PC-3 (cell line): Measurements from ENCODE around the gene PRELID2. TPM values are rescaled to one million over a fixed set of nuclear protein-coding genes. Genes with fewer than 3 reads are reported as not detected.
"Not testable (repeated sequence)": the region's sequence is repeated elsewhere in the genome, so short reads cannot be mapped to it uniquely, and the experiment has no call there.

Experiments
- ATAC-seq: fragments of 200-7000 bp; cut with Tn5 transposase; 2 replicates; pipeline ENCODE4 v1.9.1; 2020; ENCODE audit warnings: mild to moderate bottlenecking, moderate library complexity
- BruUV-seq: library from RNA; stranded (reverse); fragments of 400-500 nt; replicated peaks from 2 replicates; lab custom pipeline; 2021; lab: Mats Ljungman, UMichigan
- CTCF ChIA-PET: fragments of 300-600 bp; sonication (Branson Sonifier 250); formaldehyde crosslinking; loops from one replicate; lab custom pipeline; 2022; ENCODE audit warnings: antibody characterized with exemption; lab: Charles Lee
- POLR2A ChIA-PET: fragments of 300-600 bp; sonication (Branson Sonifier 250); formaldehyde crosslinking; loops from one replicate; lab custom pipeline; 2022; ENCODE audit warnings: antibody characterized with exemption; ENCODE audit not compliant: unreplicated experiment; lab: Charles Lee
- DNase-seq: peaks from one replicate; pipeline ENCODE4 v3.0.0-alpha.2; 2015
- H2AFZ ChIP-seq: fragments of 300-600 bp; sonication (generic); 2 replicates; pipeline ENCODE4 v1.6.0; 2016; ENCODE audit warnings: antibody characterized with exemption, low read length
- H3F3A ChIP-seq: fragments of 300-600 bp; sonication (generic); one replicate; pipeline ENCODE4 v1.6.0; 2017; ENCODE audit warnings: antibody characterized with exemption, low read length, control low read depth, mild to moderate bottlenecking; ENCODE audit not compliant: unreplicated experiment
- H3K27ac ChIP-seq: fragments of 300-600 bp; sonication (generic); 2 replicates; pipeline ENCODE4 v1.5.1; 2016; ENCODE audit warnings: mild to moderate bottlenecking, low read length
- H3K27me3 ChIP-seq: fragments of 300-600 bp; sonication (generic); 2 replicates; pipeline ENCODE4 v1.6.1; 2016; ENCODE audit warnings: low read length, mixed read lengths
- H3K36me3 ChIP-seq: fragments of 300-600 bp; sonication (generic); 2 replicates; pipeline ENCODE4 v1.6.1; 2016; ENCODE audit warnings: low read depth, mixed run types, low read length, mixed read lengths
- H3K4me1 ChIP-seq: fragments of 300-600 bp; sonication (generic); 2 replicates; pipeline ENCODE4 v1.5.1; 2016; ENCODE audit warnings: low read length; ENCODE audit not compliant: insufficient read depth
- H3K4me2 ChIP-seq: fragments of 300-600 bp; sonication (generic); 2 replicates; pipeline ENCODE4 v1.6.0; 2016; ENCODE audit warnings: low read length
- H3K4me3 ChIP-seq: fragments of 300-600 bp; sonication (generic); 2 replicates; pipeline ENCODE4 v1.5.1; 2016; ENCODE audit warnings: mild to moderate bottlenecking, low read length, mixed read lengths
- H3K79me2 ChIP-seq: fragments of 300-600 bp; sonication (generic); 2 replicates; pipeline ENCODE4 v1.6.1; 2017; ENCODE audit warnings: low read length, mixed read lengths
- H3K9ac ChIP-seq: fragments of 300-600 bp; sonication (generic); 2 replicates; pipeline ENCODE4 v1.6.0; 2016; ENCODE audit warnings: mild to moderate bottlenecking, low read length
- H3K9me2 ChIP-seq: fragments of 300-600 bp; sonication (generic); replicated peaks from 2 replicates; pipeline ENCODE4 v1.6.1; 2016; ENCODE audit warnings: mixed run types, low read length, mixed read lengths
- H3K9me3 ChIP-seq: fragments of 300-600 bp; sonication (generic); 2 replicates; pipeline ENCODE4 v1.6.1; 2016; ENCODE audit warnings: low read length, mixed read lengths
- H4K20me1 ChIP-seq: fragments of 300-600 bp; sonication (generic); 2 replicates; pipeline ENCODE4 v1.6.1; 2016; ENCODE audit warnings: low read length, mixed read lengths
- CTCF ChIP-seq: fragments of 300-600 bp; sonication (generic); conservative IDR thresholded peaks from 2 replicates; pipeline ENCODE4 v1.5.1; 2017; ENCODE audit warnings: antibody characterized with exemption, low read depth, mild to moderate bottlenecking, low read length
- EZH2 ChIP-seq: fragments of 300-600 bp; sonication (generic); IDR thresholded peaks from one replicate; pipeline ENCODE4 v1.6.1; 2017; ENCODE audit warnings: antibody characterized with exemption, mild to moderate bottlenecking, low read length; ENCODE audit not compliant: unreplicated experiment
- EZH2phosphoT487 ChIP-seq: fragments of 300-600 bp; sonication (generic); IDR thresholded peaks from 2 replicates; pipeline ENCODE4 v1.6.1; 2018; ENCODE audit warnings: mild to moderate bottlenecking, antibody characterized with exemption, low read length, borderline replicate concordance
- intact Hi-C: fragments of 100-400 bp; cut with micrococcal nuclease; formaldehyde crosslinking; loops from 2 replicates; pipeline ENCODE4 v1.9.0; 2023
- total RNA-seq: library from RNA; depleted of rRNA; stranded (reverse); fragments of >200 nt; gene quantifications from 2 replicates; pipeline ENCODE4 v1.2.3, GENCODE V29; 2014

Gene PRELID2
- total RNA-seq, 1 experiment from 2014 or later: 23.7 TPM

GRCh38 chr5:145801195-145801594 lies 33.9 kb downstream of the PRELID2 start:
- CTCF ChIA-PET: no interaction called here

GRCh38 chr5:145800181-145800580 lies 35.0 kb downstream of the PRELID2 start:
- TF ChIP-seq CTCF (no peak), EZH2phosphoT487 (no peak), EZH2 (no peak)
- no peak overlapping the region for H3K27ac ChIP-seq
- no peak overlapping the region for H3K4me2 ChIP-seq
- H2AFZ ChIP-seq: no peak overlapping the region
- no peaks in the 10 kb centered on the region for H3K9me3 ChIP-seq
- no peak overlapping the region for H3K4me3 ChIP-seq
- BruUV-seq: no TSS peak
- no peaks in the 10 kb centered on the region for H3K9me2 ChIP-seq
- H3K9ac ChIP-seq: no peak overlapping the region
- intact Hi-C loops: no loop called here
- CTCF ChIA-PET: no interaction called here
- ATAC-seq: no peak
- no peaks in the 10 kb centered on the region for H3K27me3 ChIP-seq
- POLR2A ChIA-PET: interaction anchor here (0.6 kb wide), 1 partner anchor 10 kb away, joined by 3 read pairs; no protein-coding TSS in a partner anchor
- no peaks in the 10 kb centered on the region for H3K79me2 ChIP-seq
- H3F3A ChIP-seq: no peaks in the 10 kb centered on the region
- H3K4me1 ChIP-seq: no peaks in the 10 kb centered on the region
- no peaks in the 10 kb centered on the region for H3K36me3 ChIP-seq
- DNase-seq: no peak
- H4K20me1 ChIP-seq: no peaks in the 10 kb centered on the region

More at GRCh38 chr5:145801195-145801594, 33.9 kb downstream of the PRELID2 start:
- POLR2A ChIA-PET: no interaction called here
- Histone ChIP-seq H3K4me3 (no peak overlapping the region), H2AFZ (no peak overlapping the region), H3K79me2 (no peaks in the 10 kb centered on the region), H3K36me3 (no peaks in the 10 kb centered on the region), H3K4me1 (no peaks in the 10 kb centered on the region), H3K27me3 (no peaks in the 10 kb centered on the region), H3K9me2 (no peaks in the 10 kb centered on the region), H3F3A (no peaks in the 10 kb centered on the region), H3K27ac (no peak overlapping the region), H3K9me3 (no peaks in the 10 kb centered on the region), H3K4me2 (no peak overlapping the region), H4K20me1 (no peaks in the 10 kb centered on the region), H3K9ac (no peak overlapping the region)
- intact Hi-C loops: no loop called here
- DNase-seq (no peak), ATAC-seq (no peak)
- TF ChIP-seq CTCF (no peak), EZH2phosphoT487 (no peak), EZH2 (no peak)
- BruUV-seq: no TSS peak

- H3K9ac ChIP-seq, BruUV-seq, H3K36me3 ChIP-seq, H3K9me2 ChIP-seq, H3K27ac ChIP-seq, H3K4me1 ChIP-seq, CTCF ChIA-PET, H2AFZ ChIP-seq, H4K20me1 ChIP-seq, H3F3A ChIP-seq, ATAC-seq, H3K9me3 ChIP-seq, DNase-seq, POLR2A ChIA-PET, intact Hi-C loops, H3K4me2 ChIP-seq, H3K79me2 ChIP-seq, H3K4me3 ChIP-seq, H3K27me3 ChIP-seq: not testable (repeated sequence)
Measured at GRCh38 chr5:145798503-145798902, 36.6 kb downstream of the PRELID2 start.
